Activated CD8-positive, alpha-beta memory T cell treated with anti-CD3 and anti-CD28 coated beads, Interleukin-2, amount 50 U/mL, for 1 hour (primary cell): ENCODE data around the gene KRT86.
"Not testable (repeated sequence)": the region's sequence is repeated elsewhere in the genome, so short reads cannot be mapped to it uniquely, and the experiment has no call there.

Experiments used
- DNase-seq: peaks from one replicate; pipeline ENCODE4 v3.0.0-alpha.2; 2020; ENCODE audit errors: extremely low read depth

Gene KRT86

GRCh38 chr12:52251367-52252051, 22.9 kb upstream of the KRT86 start:
- no peak for DNase-seq

- DNase-seq: not testable (repeated sequence)
These were observed 22.2 kb upstream of the KRT86 start for GRCh38 chr12:52252175-52252615.

GRCh38 chr12:52252728-52253343, 21.6 kb upstream of the KRT86 start:
- DNase-seq: no peak

- DNase-seq: no peak
These were observed 20.9 kb upstream of the KRT86 start for GRCh38 chr12:52253391-52254179.

GRCh38 chr12:52254180-52254964, 20.1 kb upstream of the KRT86 start:
- DNase-seq: no peak

GRCh38 chr12:52254965-52255751, 19.3 kb upstream of the KRT86 start:
- DNase-seq: no peak

GRCh38 chr12:52255926-52256583, 18.4 kb upstream of the KRT86 start:
- DNase-seq: no peak

- no peak for DNase-seq
These were observed 17.9 kb upstream of the KRT86 start for GRCh38 chr12:52256584-52256935.

GRCh38 chr12:52257074-52257551, 17.3 kb upstream of the KRT86 start:
- DNase-seq: no peak

- not testable (repeated sequence) for DNase-seq
These were observed 16.5 kb upstream of the KRT86 start for GRCh38 chr12:52257922-52258321.

GRCh38 chr12:52258335-52258901, 16.0 kb upstream of the KRT86 start:
- no peak for DNase-seq

GRCh38 chr12:52259657-52260243, 14.7 kb upstream of the KRT86 start:
- no peak for DNase-seq

- DNase-seq: no peak
These were observed 13.9 kb upstream of the KRT86 start for GRCh38 chr12:52260361-52261207.

GRCh38 chr12:52261208-52261484, 13.3 kb upstream of the KRT86 start:
- DNase-seq: no peak

- DNase-seq: no peak
These were observed 12.2 kb upstream of the KRT86 start for GRCh38 chr12:52262286-52262685.

- DNase-seq: no peak
These were observed 10.5 kb upstream of the KRT86 start for GRCh38 chr12:52263761-52264434.

GRCh38 chr12:52264435-52264825, 10.0 kb upstream of the KRT86 start:
- no peak for DNase-seq

GRCh38 chr12:52266514-52266913, 7.9 kb upstream of the KRT86 start:
- no peak for DNase-seq

- DNase-seq: no peak
These were observed 7.2 kb upstream of the KRT86 start for GRCh38 chr12:52267266-52267665.
